ENCODE data around the gene DDX19B. TPM values are rescaled to one million over a fixed set of nuclear protein-coding genes. Genes with fewer than 3 reads are reported as not detected.

DDX19B gene
- total and polyA plus RNA-seq, 9 of the 15 experiments (the other 6 are each of a cell fraction or from before 2014, with no cell fraction given): 7.0 to 32.9 (median 19.3) TPM

DNA sequence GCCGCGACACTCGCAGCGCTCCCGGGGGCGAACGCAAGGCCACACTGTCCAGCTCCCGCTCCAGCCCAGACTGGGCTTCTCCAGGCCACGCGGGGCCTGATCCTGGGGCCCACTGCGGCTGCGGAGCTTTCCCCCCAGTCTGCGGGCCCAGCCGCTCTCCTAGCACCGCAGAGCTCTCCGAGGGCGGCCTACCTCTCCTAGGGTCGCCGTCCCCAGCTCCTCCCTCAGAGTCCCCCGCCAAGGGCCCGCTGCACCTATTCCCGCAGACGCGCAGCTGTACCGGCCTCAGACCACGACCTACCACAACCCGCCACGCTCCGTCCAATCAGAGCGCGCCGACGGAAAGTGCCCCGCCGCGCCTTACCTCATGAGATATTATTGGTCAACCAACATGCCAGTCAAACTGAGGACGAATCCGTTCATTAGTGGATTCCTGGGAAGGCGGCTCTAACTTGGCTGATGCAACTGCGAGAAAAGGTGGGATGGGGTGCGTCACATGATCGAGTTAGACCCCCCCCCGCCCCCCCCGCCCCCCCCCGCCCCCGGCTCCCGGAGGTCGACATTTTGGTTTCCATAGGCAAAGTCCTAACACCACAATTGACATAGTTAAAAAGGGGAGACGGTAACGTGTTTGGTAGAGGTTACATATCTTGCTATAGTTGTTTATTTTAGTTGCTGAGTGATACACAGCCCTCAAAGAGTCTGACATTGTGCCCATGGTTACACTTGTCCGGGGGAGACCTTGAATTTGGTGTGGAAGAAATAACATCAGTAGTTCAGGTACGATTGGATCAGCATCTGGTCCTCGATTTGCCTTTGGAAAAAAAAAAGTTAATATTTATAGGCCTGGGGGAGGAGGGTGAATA is 9.5 kb upstream of the DDX19B start, which contains the start of gene AARS1 (continued):
- TF ChIP-seq CHD7 (IDR thresholded peaks at IDR 0.05; ENCODE audit: low read depth, low read length): no peak
- no peak for TF ChIP-seq SMARCC2 (IDR thresholded peaks at IDR 0.05; ENCODE audit: low read depth)
- TF ChIP-seq SOX6 (IDR thresholded peaks at IDR 0.05): peak; percentile 65
- TF ChIP-seq ZNF589 (CRISPR knock-in tag; IDR thresholded peaks at IDR 0.05; ENCODE audit: low read depth): peak; percentile 87; the same call in 1 of the 2 replicates
- peak; percentile 70; the same call in 1 of the 2 replicates for TF ChIP-seq ZNF76 (CRISPR knock-in tag; IDR thresholded peaks at IDR 0.05; ENCODE audit: borderline replicate concordance)
- TF ChIP-seq ZC3H11A (IDR thresholded peaks at IDR 0.05; ENCODE audit: low read depth, low read length): no peak
- TF ChIP-seq, protein P1, sequence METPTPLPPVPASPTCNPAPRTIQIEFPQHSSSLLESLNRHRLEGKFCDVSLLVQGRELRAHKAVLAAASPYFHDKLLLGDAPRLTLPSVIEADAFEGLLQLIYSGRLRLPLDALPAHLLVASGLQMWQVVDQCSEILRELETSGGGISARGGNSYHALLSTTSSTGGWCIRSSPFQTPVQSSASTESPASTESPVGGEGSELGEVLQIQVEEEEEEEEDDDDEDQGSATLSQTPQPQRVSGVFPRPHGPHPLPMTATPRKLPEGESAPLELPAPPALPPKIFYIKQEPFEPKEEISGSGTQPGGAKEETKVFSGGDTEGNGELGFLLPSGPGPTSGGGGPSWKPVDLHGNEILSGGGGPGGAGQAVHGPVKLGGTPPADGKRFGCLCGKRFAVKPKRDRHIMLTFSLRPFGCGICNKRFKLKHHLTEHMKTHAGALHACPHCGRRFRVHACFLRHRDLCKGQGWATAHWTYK (CRISPR knock-in tag; IDR thresholded peaks at IDR 0.05): peak; percentile 80
- no peak for TF ChIP-seq HNRNPUL1 (IDR thresholded peaks at IDR 0.05; ENCODE audit: low read length)
- TF ChIP-seq, protein P2, sequence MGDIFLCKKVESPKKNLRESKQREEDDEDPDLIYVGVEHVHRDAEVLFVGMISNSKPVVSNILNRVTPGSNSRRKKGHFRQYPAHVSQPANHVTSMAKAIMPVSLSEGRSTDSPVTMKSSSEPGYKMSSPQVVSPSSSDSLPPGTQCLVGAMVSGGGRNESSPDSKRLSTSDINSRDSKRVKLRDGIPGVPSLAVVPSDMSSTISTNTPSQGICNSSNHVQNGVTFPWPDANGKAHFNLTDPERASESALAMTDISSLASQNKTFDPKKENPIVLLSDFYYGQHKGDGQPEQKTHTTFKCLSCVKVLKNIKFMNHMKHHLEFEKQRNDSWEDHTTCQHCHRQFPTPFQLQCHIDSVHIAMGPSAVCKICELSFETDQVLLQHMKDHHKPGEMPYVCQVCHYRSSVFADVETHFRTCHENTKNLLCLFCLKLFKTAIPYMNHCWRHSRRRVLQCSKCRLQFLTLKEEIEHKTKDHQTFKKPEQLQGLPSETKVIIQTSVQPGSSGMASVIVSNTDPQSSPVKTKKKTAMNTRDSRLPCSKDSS (IDR thresholded peaks at IDR 0.05; ENCODE audit: low read depth, partially characterized antibody): no peak
- TF ChIP-seq GATAD2A (IDR thresholded peaks at IDR 0.05): no peak
- no peak; the same call in 1 of the 2 replicates for TF ChIP-seq RUNX1 (IDR thresholded peaks at IDR 0.05; ENCODE audit: low read depth)
- TF ChIP-seq BHLHE40 (IDR thresholded peaks at IDR 0.05; ENCODE audit: low read length): peak; percentile 9; the same call in 1 of the 2 replicates
- TF ChIP-seq HMG20A (CRISPR knock-in tag; conservative IDR thresholded peaks at IDR 0.05): no peak; the same call in 1 of the 2 replicates

Measured in K562 (cell line).